Activated CD8-positive, alpha-beta T cell treated with anti-CD3 and anti-CD28 coated beads for 36 hours (primary cell): ENCODE results near the gene SULT1C2. TPM values are rescaled to one million over a fixed set of nuclear protein-coding genes. Genes with fewer than 3 reads are reported as not detected.

ENCODE experiments used
- ATAC-seq: fragments of 200-7000 bp; cut with Tn5 transposase; one replicate; pipeline ENCODE4 v1.10.0; 2021; ENCODE audit warnings: mild to moderate bottlenecking, moderate library complexity
- CTCF ChIA-PET: fragments of 350-600 bp; sonication (Branson Sonifier 250); formaldehyde crosslinking; loops from one replicate; lab custom pipeline; 2021; ENCODE audit warnings: antibody characterized with exemption; lab: Charles Lee
- POLR2A ChIA-PET: fragments of 350-600 bp; sonication (Branson Sonifier 250); formaldehyde crosslinking; loops from one replicate; lab custom pipeline; 2021; ENCODE audit warnings: antibody characterized with exemption; lab: Charles Lee
- DNase-seq: peaks from one replicate; pipeline ENCODE4 v3.0.0-alpha.2; 2020
- H3K27ac Mint-ChIP-seq: one replicate; pipeline ENCODE4 v1.8.0; 2021; ENCODE audit warnings: mild to moderate bottlenecking, mixed read lengths
- H3K27me3 Mint-ChIP-seq: one replicate; pipeline ENCODE4 v1.8.0; 2021; ENCODE audit warnings: mixed read lengths
- H3K36me3 Mint-ChIP-seq: one replicate; pipeline ENCODE4 v1.8.0; 2021; ENCODE audit warnings: low read depth, mixed read lengths
- H3K4me1 Mint-ChIP-seq: one replicate; pipeline ENCODE4 v1.8.0; 2021; ENCODE audit warnings: low read depth, mixed read lengths
- H3K4me3 Mint-ChIP-seq: one replicate; pipeline ENCODE4 v1.8.0; 2021; ENCODE audit warnings: mild to moderate bottlenecking, moderate library complexity, mixed read lengths
- H3K9me3 Mint-ChIP-seq: one replicate; pipeline ENCODE4 v1.8.0; 2021; ENCODE audit warnings: mixed read lengths
- CTCF ChIP-seq: fragments of 200-600 bp; IDR thresholded peaks from one replicate; pipeline ENCODE4 v1.8.0; 2022; ENCODE audit warnings: antibody characterized with exemption, mild to moderate bottlenecking
- intact Hi-C: fragments of 100-400 bp; cut with micrococcal nuclease; formaldehyde crosslinking; loops from one replicate; pipeline ENCODE4 v1.10.0; 2022
- total RNA-seq, 2 experiments: library from RNA; stranded (reverse); gene quantifications; one replicate each; pipeline ENCODE4 v1.2.3, GENCODE V29; 2021

The SULT1C2 gene
- not detected for total RNA-seq

- H3K9me3 Mint-ChIP-seq, result peaks cover 6% of the 10 kb centered on the region
- no peaks in the 10 kb centered on the region for H3K4me1 Mint-ChIP-seq
- intact Hi-C loops, result no loop called here
- H3K36me3 Mint-ChIP-seq, result no peaks in the 10 kb centered on the region
- POLR2A ChIA-PET, result no interaction called here
- peaks cover 7% of the 10 kb centered on the region for H3K27me3 Mint-ChIP-seq
- no peak within 1 kb of the TSS for H3K27ac Mint-ChIP-seq
- H3K4me3 Mint-ChIP-seq, result no peak within 1 kb of the TSS
- DNase-seq (no peak), ATAC-seq (no peak)
- no peak for TF ChIP-seq CTCF
- CTCF ChIA-PET, result no interaction called here
Observed at GRCh38 chr2:108288534-108289106, at the start of gene SULT1C2. SULT1C2 (plus strand) TSS chr2:108288895; CDS start chr2:108293668, 4,773 bp downstream.

GRCh38 chr2:108239786-108240185 is 48.9 kb upstream of the SULT1C2 start, which contains the start of gene SULT1C3:
SULT1C3 (plus strand) TSS chr2:108239968; CDS start chr2:108247195, 7,227 bp downstream.
- Mint-ChIP-seq H3K27ac (no peak within 1 kb of the TSS), H3K4me3 (no peak within 1 kb of the TSS), H3K4me1 (no peaks in the 10 kb centered on the region), H3K36me3 (no peaks in the 10 kb centered on the region), H3K9me3 (peaks cover 3% of the 10 kb centered on the region), H3K27me3 (no peaks in the 10 kb centered on the region)
- CTCF ChIA-PET, result no interaction called here
- TF ChIP-seq CTCF, result no peak
- no peak for DNase-seq
- no peak for ATAC-seq
- intact Hi-C loops, result no loop called here
- POLR2A ChIA-PET, result no interaction called here

GRCh38 chr2:108240966-108241365 is 47.7 kb upstream of the SULT1C2 start:
- Mint-ChIP-seq H3K27me3 (peaks cover 2% of the 10 kb centered on the region), H3K4me1 (no peaks in the 10 kb centered on the region), H3K9me3 (peaks cover 3% of the 10 kb centered on the region), H3K27ac (no peak overlapping the region), H3K4me3 (no peak overlapping the region), H3K36me3 (no peaks in the 10 kb centered on the region)
- DNase-seq, result no peak
- ATAC-seq, result no peak
- no peak for TF ChIP-seq CTCF
- ChIA-PET CTCF (no interaction called here), POLR2A (no interaction called here)
- intact Hi-C loops, result no loop called here

- Mint-ChIP-seq H3K9me3 (no peaks in the 10 kb centered on the region), H3K4me1 (no peaks in the 10 kb centered on the region), H3K4me3 (no peak overlapping the region), H3K27ac (no peak overlapping the region), H3K27me3 (peaks cover 5% of the 10 kb centered on the region), H3K36me3 (no peaks in the 10 kb centered on the region)
- no peak for TF ChIP-seq CTCF
- intact Hi-C loops, result no loop called here
- ChIA-PET CTCF (no interaction called here), POLR2A (no interaction called here)
- DNase-seq, result no peak
- ATAC-seq, result no peak
Observed at GRCh38 chr2:108243566-108243965, 45.1 kb upstream of the SULT1C2 start.

- no peaks in the 10 kb centered on the region for H3K9me3 Mint-ChIP-seq
- H3K27me3 Mint-ChIP-seq, result peaks cover 5% of the 10 kb centered on the region
- no peak for ATAC-seq
- ChIA-PET POLR2A (interaction anchor here (0.8 kb wide), 1 partner anchor 55 kb away, joined by 4 read pairs; no protein-coding TSS in a partner anchor), CTCF (no interaction called here)
- no peaks in the 10 kb centered on the region for H3K4me1 Mint-ChIP-seq
- intact Hi-C loops, result no loop called here
- no peak for DNase-seq
- no peak for TF ChIP-seq CTCF
- no peaks in the 10 kb centered on the region for H3K36me3 Mint-ChIP-seq
- no peak overlapping the region for H3K4me3 Mint-ChIP-seq
- no peak overlapping the region for H3K27ac Mint-ChIP-seq
Observed at GRCh38 chr2:108244667-108245414, 43.9 kb upstream of the SULT1C2 start.
